ENCODE data around the gene HS3ST4. TPM values are rescaled to one million over a fixed set of nuclear protein-coding genes. Genes with fewer than 3 reads are reported as not detected.

HS3ST4 gene
- total RNA-seq, 2 donors from 2014 or later = not detected

GRCh38 chr16:25888868-25889267 is 197.1 kb downstream of the HS3ST4 start:
- intact Hi-C loops (cut with DNase I) = no loop called here
- Histone ChIP-seq H3K36me3 (no peaks in the 10 kb centered on the region), H3K27me3 (no peaks in the 10 kb centered on the region), H3K4me3 (no peak overlapping the region), H3K9me3 (no peaks in the 10 kb centered on the region), H3K9ac (ENCODE audit: low read depth in 2 of 2, low read length in 2 of 2) (no peak overlapping the region), H3K4me1 (no peaks in the 10 kb centered on the region), H3K27ac (no peak overlapping the region)
- no peak for DNase-seq
- no peak for TF ChIP-seq CTCF (IDR thresholded peaks at IDR 0.05)

GRCh38 chr16:25893332-25893731 is 201.6 kb downstream of the HS3ST4 start:
- no peaks in the 10 kb centered on the region for H3K9me3 ChIP-seq
- no peak overlapping the region for H3K9ac ChIP-seq (ENCODE audit: low read depth in 2 of 2, low read length in 2 of 2)
- no peak overlapping the region for H3K27ac ChIP-seq
- no peak for DNase-seq
- H3K4me3 ChIP-seq = no peak overlapping the region
- no peaks in the 10 kb centered on the region for H3K4me1 ChIP-seq
- TF ChIP-seq CTCF (IDR thresholded peaks at IDR 0.05) = no peak
- H3K36me3 ChIP-seq = no peaks in the 10 kb centered on the region
- no peaks in the 10 kb centered on the region for H3K27me3 ChIP-seq
- intact Hi-C loops (cut with DNase I) = no loop called here

- Histone ChIP-seq H3K4me1 (no peaks in the 10 kb centered on the region), H3K27me3 (no peaks in the 10 kb centered on the region), H3K4me3 (no peak overlapping the region), H3K9ac (ENCODE audit: low read depth in 2 of 2, low read length in 2 of 2) (no peak overlapping the region), H3K27ac (no peak overlapping the region), H3K36me3 (no peaks in the 10 kb centered on the region), H3K9me3 (no peaks in the 10 kb centered on the region)
- intact Hi-C loops (cut with DNase I) = no loop called here
- DNase-seq = no peak
- no peak for TF ChIP-seq CTCF (IDR thresholded peaks at IDR 0.05)
Observed at GRCh38 chr16:25894093-25894492, 202.3 kb downstream of the HS3ST4 start.

- no peak for DNase-seq
- no peaks in the 10 kb centered on the region for H3K9me3 ChIP-seq
- H3K4me3 ChIP-seq = no peak overlapping the region
- intact Hi-C loops (cut with DNase I) = no loop called here
- H3K27ac ChIP-seq = no peak overlapping the region
- no peak for TF ChIP-seq CTCF (IDR thresholded peaks at IDR 0.05)
- H3K4me1 ChIP-seq = no peaks in the 10 kb centered on the region
- H3K36me3 ChIP-seq = no peaks in the 10 kb centered on the region
- H3K9ac ChIP-seq (ENCODE audit: low read depth in 2 of 2, low read length in 2 of 2) = no peak overlapping the region
- H3K27me3 ChIP-seq = no peaks in the 10 kb centered on the region
Observed at GRCh38 chr16:25895380-25895779, 203.6 kb downstream of the HS3ST4 start.

- DNase-seq = no peak
- H3K4me3 ChIP-seq = no peak overlapping the region
- TF ChIP-seq CTCF (IDR thresholded peaks at IDR 0.05) = no peak
- intact Hi-C loops (cut with DNase I) = no loop called here
- H3K9me3 ChIP-seq = no peaks in the 10 kb centered on the region
- H3K27ac ChIP-seq = no peak overlapping the region
- H3K4me1 ChIP-seq = no peaks in the 10 kb centered on the region
- H3K27me3 ChIP-seq = no peaks in the 10 kb centered on the region
- no peak overlapping the region for H3K9ac ChIP-seq (ENCODE audit: low read depth in 2 of 2, low read length in 2 of 2)
- no peaks in the 10 kb centered on the region for H3K36me3 ChIP-seq
Observed at GRCh38 chr16:25896411-25896810, 204.7 kb downstream of the HS3ST4 start.

- no peak overlapping the region for H3K27ac ChIP-seq
- no peak overlapping the region for H3K4me3 ChIP-seq
- H3K36me3 ChIP-seq = no peaks in the 10 kb centered on the region
- TF ChIP-seq CTCF (IDR thresholded peaks at IDR 0.05) = no peak
- H3K27me3 ChIP-seq = no peaks in the 10 kb centered on the region
- intact Hi-C loops (cut with DNase I) = no loop called here
- DNase-seq = no peak
- no peak overlapping the region for H3K9ac ChIP-seq (ENCODE audit: low read depth in 2 of 2, low read length in 2 of 2)
- no peaks in the 10 kb centered on the region for H3K9me3 ChIP-seq
- H3K4me1 ChIP-seq = no peaks in the 10 kb centered on the region
Observed at GRCh38 chr16:25897702-25898101, 205.9 kb downstream of the HS3ST4 start.
